A673 (cell line): ENCODE data around the gene RGMA.

Source experiments
- EZH2 ChIP-seq: fragments of 200-600 bp; sonication (generic); IDR thresholded peaks from 2 replicates; pipeline ENCODE4 v1.6.1; 2017; ENCODE audit warnings: borderline replicate concordance, low read depth, mild to moderate bottlenecking, mixed read lengths, antibody characterized with exemption, low read length; ENCODE audit not compliant: poor library complexity, severe bottlenecking
- TF ChIP-seq, protein P1 (sequence below): fragments of 300-800, 200-600 bp; sonication (generic); conservative IDR thresholded peaks from 2 replicates; pipeline ENCODE4 v1.5.1; 2017; ENCODE audit warnings: low read depth, mild to moderate bottlenecking, antibody characterized with exemption, low read length, moderate library complexity, mixed read lengths

DNA sequence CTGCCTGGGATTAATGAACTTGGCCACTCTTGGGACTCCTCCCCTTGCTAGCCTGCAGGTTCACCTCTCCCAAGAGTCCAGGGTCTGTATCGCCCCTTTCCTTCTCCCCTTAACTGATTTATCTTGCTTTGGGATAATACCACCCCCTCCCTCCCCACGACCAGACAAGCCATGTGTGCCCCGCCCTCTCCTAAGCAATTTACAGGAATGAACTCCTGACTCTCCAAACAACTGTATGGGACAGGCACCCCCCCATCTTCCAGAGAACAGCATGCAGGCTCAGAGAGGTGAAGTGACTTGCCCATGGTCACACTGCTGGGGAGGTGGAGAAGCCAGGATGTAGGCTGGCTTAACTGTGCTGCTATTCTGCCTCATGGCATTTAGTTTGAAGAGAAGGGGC is 46.8 kb downstream of the RGMA start:
- TF ChIP-seq, protein P1, sequence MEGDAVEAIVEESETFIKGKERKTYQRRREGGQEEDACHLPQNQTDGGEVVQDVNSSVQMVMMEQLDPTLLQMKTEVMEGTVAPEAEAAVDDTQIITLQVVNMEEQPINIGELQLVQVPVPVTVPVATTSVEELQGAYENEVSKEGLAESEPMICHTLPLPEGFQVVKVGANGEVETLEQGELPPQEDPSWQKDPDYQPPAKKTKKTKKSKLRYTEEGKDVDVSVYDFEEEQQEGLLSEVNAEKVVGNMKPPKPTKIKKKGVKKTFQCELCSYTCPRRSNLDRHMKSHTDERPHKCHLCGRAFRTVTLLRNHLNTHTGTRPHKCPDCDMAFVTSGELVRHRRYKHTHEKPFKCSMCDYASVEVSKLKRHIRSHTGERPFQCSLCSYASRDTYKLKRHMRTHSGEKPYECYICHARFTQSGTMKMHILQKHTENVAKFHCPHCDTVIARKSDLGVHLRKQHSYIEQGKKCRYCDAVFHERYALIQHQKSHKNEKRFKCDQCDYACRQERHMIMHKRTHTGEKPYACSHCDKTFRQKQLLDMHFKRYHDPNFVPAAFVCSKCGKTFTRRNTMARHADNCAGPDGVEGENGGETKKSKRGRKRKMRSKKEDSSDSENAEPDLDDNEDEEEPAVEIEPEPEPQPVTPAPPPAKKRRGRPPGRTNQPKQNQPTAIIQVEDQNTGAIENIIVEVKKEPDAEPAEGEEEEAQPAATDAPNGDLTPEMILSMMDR: no peak
- TF ChIP-seq EZH2: no peak
